C1 segment of cervical spinal cord (tissue), 14 donors: Measurements from ENCODE around the gene ZNF750.
"Not testable (repeated sequence)": the region's sequence is repeated elsewhere in the genome, so short reads cannot be mapped to it uniquely, and the experiment has no call there.

Experiments
- DNase-seq, 14 donors: peaks; one replicate each; lab custom pipeline; 2025; lab: John Stamatoyannopoulos, UW

The ZNF750 gene

GRCh38 chr17:82795615-82796014 is 44.2 kb downstream of the ZNF750 start:
- DNase-seq, result no peak

DNA sequence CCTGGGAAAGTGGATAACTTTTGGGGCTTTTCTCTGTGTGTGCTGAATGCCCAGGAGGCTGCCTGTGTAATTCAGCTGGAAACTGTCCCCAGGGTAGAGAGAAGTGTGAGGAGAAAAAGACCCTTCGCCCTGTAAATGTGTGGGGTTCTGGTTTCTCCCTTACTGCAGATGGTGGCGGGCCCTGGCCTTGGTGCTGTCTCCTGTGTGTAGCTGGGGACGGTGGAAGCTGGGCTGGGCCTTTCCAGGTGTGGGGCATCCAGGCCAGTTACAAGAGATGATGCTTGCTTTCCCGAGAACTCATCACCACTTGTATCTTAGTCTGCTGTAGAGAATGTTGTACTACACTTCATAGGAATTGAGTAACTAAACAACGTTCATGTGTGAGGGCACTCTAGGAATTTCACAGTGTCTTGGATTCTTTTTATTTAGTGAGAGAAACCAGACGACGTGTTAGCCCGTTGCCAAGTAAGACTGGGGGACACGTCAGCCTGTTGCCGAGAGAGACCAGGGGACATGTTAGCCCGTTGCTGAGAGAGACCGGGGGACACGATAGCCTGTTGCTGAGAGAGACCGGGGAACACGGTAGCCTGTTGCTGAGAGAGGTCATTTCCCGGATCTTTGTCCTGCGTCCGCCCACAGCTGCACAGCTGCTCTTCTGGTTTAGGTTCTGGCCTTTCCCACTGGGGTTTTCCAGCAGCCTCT is 44.9 kb downstream of the ZNF750 start:
- peak in 1 of 14 donors; percentile 11 for DNase-seq

GRCh38 chr17:82793974-82794630 is 45.7 kb downstream of the ZNF750 start:
- peak in 5 of 14 donors; percentile 9 to 58 (median 25) for DNase-seq

DNA sequence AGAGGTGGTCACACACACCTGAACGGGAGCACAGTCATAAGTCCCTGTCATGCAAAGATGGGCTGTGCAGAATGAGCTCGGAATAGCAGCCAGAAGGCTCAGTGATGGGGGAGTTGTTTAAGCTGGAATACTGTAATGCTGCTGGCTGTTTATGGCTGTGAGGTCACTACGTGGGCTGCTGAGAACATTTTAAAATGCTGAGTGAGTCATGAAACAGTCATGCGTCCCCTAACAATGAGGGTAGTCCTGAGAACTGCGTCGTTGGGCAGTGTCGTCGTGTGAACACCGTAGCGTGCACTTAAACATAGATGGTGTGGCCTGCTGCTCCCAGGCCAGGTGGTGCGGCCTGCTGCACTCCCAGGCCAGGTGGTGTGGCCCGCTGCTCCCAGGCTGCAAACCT is 48.3 kb downstream of the ZNF750 start:
- DNase-seq, result no peak

DNA sequence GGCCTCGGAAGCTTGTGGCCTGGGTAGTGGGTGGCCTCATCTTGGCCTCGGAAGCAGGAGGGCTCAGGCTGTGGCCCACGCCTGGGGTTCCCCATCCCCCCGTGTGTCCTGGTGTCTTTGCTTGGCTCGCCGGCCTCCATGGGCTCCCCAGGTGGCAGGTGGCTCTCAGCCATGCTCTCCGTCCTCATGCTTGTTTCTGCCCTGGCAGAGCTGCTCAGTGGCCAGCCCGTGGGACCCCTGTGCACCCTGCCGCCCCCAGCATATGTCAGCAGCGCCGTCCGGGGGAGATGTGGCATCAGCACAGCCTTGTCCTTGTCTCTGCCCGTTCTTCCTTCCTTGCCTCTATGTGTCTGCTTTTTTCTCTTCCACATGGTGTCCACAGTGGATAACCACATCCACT is 49.4 kb downstream of the ZNF750 start:
- DNase-seq, result no peak

- DNase-seq, result no peak
These were observed 50.0 kb downstream of the ZNF750 start for GRCh38 chr17:82789806-82790205.

- no peak for DNase-seq
These were observed 50.7 kb downstream of the ZNF750 start for GRCh38 chr17:82789051-82789592.

DNA sequence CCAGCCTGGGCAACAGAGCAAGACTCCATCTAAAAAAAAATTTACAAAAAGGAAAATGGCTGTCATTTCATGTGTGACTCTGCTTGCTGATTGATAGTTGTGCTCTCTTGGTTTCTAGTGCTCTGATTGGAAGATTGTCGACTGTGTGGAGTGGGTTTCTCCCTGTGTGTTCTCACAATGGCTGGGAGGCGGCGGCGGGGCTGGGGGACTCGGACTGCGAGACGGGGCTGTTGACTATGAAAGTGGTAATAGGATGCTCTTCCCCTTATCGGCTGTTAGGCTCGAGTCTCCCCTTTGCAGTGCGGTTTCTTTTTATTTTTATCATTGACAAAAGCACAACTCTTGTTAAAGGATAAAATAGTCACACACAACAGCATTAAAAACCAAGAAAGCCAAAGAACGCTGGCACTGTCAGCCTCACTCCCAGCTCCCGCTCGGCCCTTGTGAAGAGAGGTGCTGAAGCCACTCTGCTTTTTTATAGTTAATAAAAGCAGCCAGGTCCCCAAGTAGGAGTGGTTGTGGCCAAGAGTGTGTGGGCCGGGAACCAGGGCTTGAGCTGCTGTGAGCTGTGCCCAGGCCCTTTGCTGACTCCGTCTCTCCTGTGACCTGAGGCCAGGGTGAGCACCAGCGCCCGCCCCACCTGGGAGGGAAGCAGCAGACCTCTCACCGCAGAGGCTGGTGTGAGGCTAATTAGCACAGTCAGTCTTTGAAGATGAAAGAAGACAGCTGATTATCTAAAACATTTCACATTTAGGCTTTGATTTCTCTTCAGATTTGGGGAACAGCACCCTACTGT is 51.4 kb downstream of the ZNF750 start:
- peak in 1 of 14 donors; percentile 8 for DNase-seq

- peak in 9 of 14 donors; percentile 11 to 78 (median 27) for DNase-seq
These were observed 52.6 kb downstream of the ZNF750 start for GRCh38 chr17:82787081-82787848.

- DNase-seq, result no peak
These were observed 53.4 kb downstream of the ZNF750 start for GRCh38 chr17:82786427-82786826.

DNA sequence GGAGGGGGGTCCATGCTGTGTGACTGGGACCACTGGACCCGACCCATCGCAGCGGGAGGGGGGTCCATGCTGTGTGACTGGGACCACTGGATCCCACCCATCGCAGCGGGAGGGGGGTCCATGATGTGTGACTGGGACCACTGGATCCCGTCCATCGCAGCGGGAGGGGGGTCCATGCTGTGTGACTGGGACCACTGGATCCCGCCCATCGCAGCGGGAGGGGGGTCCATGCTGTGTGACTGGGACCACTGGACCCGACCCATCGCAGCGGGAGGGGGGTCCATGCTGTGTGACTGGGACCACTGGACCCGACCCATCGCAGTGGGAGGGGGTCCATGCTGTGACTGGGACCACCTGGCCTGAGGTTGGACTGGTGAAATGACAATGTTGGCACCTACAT is 54.2 kb downstream of the ZNF750 start:
- DNase-seq, result not testable (repeated sequence)

DNA sequence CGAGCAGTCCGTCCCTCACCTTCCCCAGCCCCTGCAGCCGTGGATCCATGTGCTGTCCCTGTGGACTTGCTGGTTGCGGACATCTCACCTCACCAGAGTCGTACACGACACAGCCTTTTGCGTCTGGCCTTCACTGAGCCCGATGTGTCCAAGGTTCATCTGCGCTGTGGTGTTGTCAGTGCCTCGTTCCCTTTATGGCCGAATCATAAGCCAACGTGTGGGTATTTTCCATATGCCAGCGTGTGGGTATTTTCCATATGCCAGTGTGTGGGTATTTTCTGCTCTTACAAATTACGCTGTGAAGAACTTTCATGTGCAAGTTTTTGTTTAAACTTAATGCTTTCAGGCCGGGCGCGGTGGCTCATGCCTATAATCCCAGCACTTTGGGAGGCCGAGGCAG is 56.3 kb downstream of the ZNF750 start:
- DNase-seq, result no peak

DNA sequence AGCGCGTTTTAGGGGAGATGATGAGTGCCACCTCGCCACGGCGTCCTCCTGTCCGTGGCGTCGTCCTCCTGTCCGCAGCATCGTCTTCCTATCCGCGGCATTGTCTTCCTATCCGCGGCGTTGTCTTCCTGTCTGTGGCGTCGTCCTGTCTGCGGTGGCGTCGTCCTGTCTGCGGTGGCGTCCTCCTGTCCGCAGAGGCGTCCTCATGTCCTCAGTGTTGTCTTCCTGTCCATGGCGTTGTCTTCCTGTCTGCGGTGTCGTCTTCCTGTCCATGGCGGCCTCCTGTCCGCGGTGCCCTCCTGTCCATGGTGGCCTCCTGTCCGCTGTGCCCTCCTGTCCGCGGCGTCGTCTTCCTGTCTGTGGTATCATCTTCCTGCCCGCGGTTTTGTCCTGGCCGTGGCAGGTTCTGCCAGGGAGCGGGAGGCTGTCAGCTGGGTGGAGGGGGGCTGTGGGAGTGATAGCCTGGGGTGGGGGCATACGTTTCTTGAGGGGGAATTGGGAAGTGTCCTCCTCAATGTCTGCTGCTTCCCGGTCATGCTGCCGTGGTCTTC is 57.1 kb downstream of the ZNF750 start:
- DNase-seq, result no peak

GRCh38 chr17:82781894-82782274 is 57.9 kb downstream of the ZNF750 start:
- peak in 12 of 14 donors; percentile 17 to 80 (median 50) for DNase-seq

GRCh38 chr17:82780971-82781893 is 58.6 kb downstream of the ZNF750 start:
- DNase-seq, result peak in 1 of 14 donors; percentile 44

DNA sequence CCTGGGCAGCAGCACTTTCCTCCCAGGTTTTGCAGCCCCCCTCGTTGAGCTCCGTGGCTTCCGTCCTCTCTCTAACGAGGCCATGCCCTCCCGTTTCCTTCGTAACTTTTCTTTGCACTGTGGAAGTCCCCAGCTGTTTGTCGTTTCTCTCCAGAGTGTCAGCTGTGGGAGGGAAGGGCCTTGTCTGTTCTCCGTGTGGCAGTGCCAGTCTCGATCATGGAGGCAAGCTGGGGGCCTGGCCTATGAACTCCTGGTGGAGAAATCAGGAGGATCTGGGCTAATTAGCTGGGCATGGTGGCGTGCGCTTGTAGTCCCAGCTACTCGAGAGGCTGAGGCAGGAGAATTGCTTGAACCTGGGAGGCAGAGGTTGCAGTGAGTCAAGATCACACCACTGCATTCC is 59.6 kb downstream of the ZNF750 start:
- no peak for DNase-seq

GRCh38 chr17:82779541-82779940 is 60.3 kb downstream of the ZNF750 start:
- no peak for DNase-seq
